HCT116 (cell line): ENCODE measurements around the gene DGKB. TPM values are rescaled to one million over a fixed set of nuclear protein-coding genes. Genes with fewer than 3 reads are reported as not detected.
A peak's percentile ranks its signal among the peaks of the same experiment; 100 is the strongest.

Experiments
- ATAC-seq: fragments of 200-7000 bp; cut with Tn5 transposase; 2 replicates; pipeline ENCODE4 v1.9.1; 2020; ENCODE audit warnings: mild to moderate bottlenecking, moderate library complexity
- BruUV-seq: library from RNA; stranded (reverse); fragments of 400-500 nt; replicated peaks from 2 replicates; lab custom pipeline; 2021; lab: Mats Ljungman, UMichigan
- CTCF ChIA-PET: fragments of 300-600 bp; sonication (Branson Sonifier 250); formaldehyde crosslinking; loops from one replicate; lab custom pipeline; 2021; ENCODE audit warnings: antibody characterized with exemption; lab: Charles Lee
- POLR2A ChIA-PET: fragments of 300-600, 350-600 bp; sonication (Branson Sonifier 250); formaldehyde crosslinking; loops from one replicate; lab custom pipeline; 2021; ENCODE audit warnings: antibody characterized with exemption; lab: Charles Lee
- RAD21 ChIA-PET, 2 experiments: fragments of 300-600 bp; sonication (Branson Sonifier 250); formaldehyde crosslinking; loops; one replicate each; lab custom pipeline; 2023; ENCODE audit warnings: low total read pairs in 2 of 2; ENCODE audit not compliant: uncharacterized antibody in 2 of 2, unreplicated experiment in 2 of 2, low non-redundant PET in 1 of 2; lab: Charles Lee
- DNase-seq: peaks from one replicate; pipeline ENCODE4 v3.0.0-alpha.2; 2010; ENCODE audit warnings: low read depth, low spot score
- H2AFZ ChIP-seq: fragments of 200-600 bp; shearing (Covaris generic), sonication (generic); 2 replicates; pipeline ENCODE4 v1.6.1; 2017; ENCODE audit warnings: low read depth, mixed run types, mixed read lengths, antibody characterized with exemption, low read length; ENCODE audit not compliant: poor library complexity, severe bottlenecking
- H3K27ac ChIP-seq: 2 replicates; pipeline ENCODE4 v1.5.1; 2012; ENCODE audit warnings: low read depth, low read length
- H3K27me3 ChIP-seq: fragments of 200-600 bp; sonication (generic); 2 replicates; pipeline ENCODE4 v1.6.1; 2016; ENCODE audit warnings: mixed run types, low read length, mixed read lengths; ENCODE audit not compliant: insufficient read depth
- H3K36me3 ChIP-seq, 2 experiments: fragments of 200-500 bp in 1 of 2; fragments of 200-600 bp in 1 of 2; sonication (Bioruptor generic) in 1 of 2; sonication (generic) in 1 of 2; 2 replicates each; pipeline versions ENCODE4 v1.5.1 to v1.6.1; 2014 to 2016; ENCODE audit warnings: low read length in 2 of 2, inconsistent platforms in 1 of 2, mixed read lengths in 1 of 2, mixed run types in 1 of 2; ENCODE audit not compliant: insufficient read depth in 2 of 2, control insufficient read depth in 1 of 2
- H3K4me1 ChIP-seq, 2 experiments: fragments of 200-600 bp in 1 of 2; sonication (generic) in 1 of 2; 2 replicates each; pipeline versions ENCODE4 v1.5.1 to v1.6.1; 2012 to 2017; ENCODE audit warnings: low read length in 2 of 2, inconsistent platforms in 1 of 2, mild to moderate bottlenecking in 1 of 2, mixed read lengths in 1 of 2, mixed run types in 1 of 2, moderate library complexity in 1 of 2; ENCODE audit not compliant: insufficient read depth in 2 of 2, control insufficient read depth in 1 of 2
- H3K4me2 ChIP-seq: fragments of 200-600 bp; sonication (generic); 2 replicates; pipeline ENCODE4 v1.6.1; 2017; ENCODE audit warnings: mixed run types, low read length, mixed read lengths
- H3K4me3 ChIP-seq, 2 experiments: fragments of 200-600 bp in 1 of 2; sonication (generic) in 1 of 2; replicated peaks in 1 of 2; 2 replicates each; pipeline ENCODE4 v1.5.1; 2011 to 2016; ENCODE audit warnings: low read length in 2 of 2, control low read depth in 1 of 2, low read depth in 1 of 2, mild to moderate bottlenecking in 1 of 2, mixed read lengths in 1 of 2, mixed run types in 1 of 2
- H3K79me2 ChIP-seq: fragments of 200-600 bp; sonication (generic); 2 replicates; pipeline ENCODE4 v1.6.1; 2017; ENCODE audit warnings: mild to moderate bottlenecking, mixed run types, low read length, moderate library complexity, mixed read lengths; ENCODE audit not compliant: insufficient read depth
- H3K9ac ChIP-seq: fragments of 200-600 bp; sonication (generic); 2 replicates; pipeline ENCODE4 v1.6.1; 2016; ENCODE audit warnings: low read length, mixed read lengths
- H3K9me2 ChIP-seq: fragments of 200-600 bp; sonication (generic), shearing (Covaris generic); 2 replicates; pipeline ENCODE4 v1.6.1; 2017; ENCODE audit warnings: mixed run types, mild to moderate bottlenecking, moderate library complexity; ENCODE audit not compliant: insufficient read depth
- H3K9me3 ChIP-seq, 2 experiments: fragments of 200-500 bp in 1 of 2; fragments of 200-600 bp in 1 of 2; sonication (Bioruptor generic) in 1 of 2; sonication (generic) in 1 of 2; 2 replicates each; pipeline ENCODE4 v1.6.1; 2014 to 2017; ENCODE audit warnings: low read length in 2 of 2, mixed read lengths in 2 of 2, inconsistent platforms in 1 of 2, low read depth in 1 of 2, mild to moderate bottlenecking in 1 of 2, mixed run types in 1 of 2, moderate library complexity in 1 of 2; ENCODE audit not compliant: control insufficient read depth in 1 of 2, insufficient read depth in 1 of 2
- H4K20me1 ChIP-seq: fragments of 200-600 bp; sonication (generic), shearing (Covaris generic); 2 replicates; pipeline ENCODE4 v1.6.1; 2017; ENCODE audit warnings: mixed run types, mild to moderate bottlenecking, moderate library complexity; ENCODE audit not compliant: insufficient read depth
- CEBPB ChIP-seq: IDR thresholded peaks from 2 replicates; pipeline ENCODE4 v1.6.1; 2012; ENCODE audit warnings: low read depth
- EGR1 ChIP-seq: IDR thresholded peaks from 2 replicates; pipeline ENCODE4 v1.6.1; 2012; ENCODE audit warnings: low read depth
- EZH2phosphoT487 ChIP-seq: fragments of 200-600 bp; IDR thresholded peaks from 2 replicates; pipeline ENCODE4 v1.6.1; 2018; ENCODE audit warnings: antibody characterized with exemption, borderline replicate concordance
- FOSL1 ChIP-seq: IDR thresholded peaks from 2 replicates; pipeline ENCODE4 v1.6.1; 2012; ENCODE audit warnings: low read depth
- POLR2AphosphoS5 ChIP-seq: IDR thresholded peaks from 2 replicates; pipeline ENCODE4 v1.6.1; 2011; ENCODE audit warnings: mild to moderate bottlenecking, low read depth, low read length, moderate library complexity
- SIN3A ChIP-seq: IDR thresholded peaks from 2 replicates; pipeline ENCODE4 v1.6.1; 2012; ENCODE audit warnings: low read depth
- SP1 ChIP-seq: IDR thresholded peaks from 2 replicates; pipeline ENCODE4 v1.6.1; 2012; ENCODE audit warnings: low read depth
- intact Hi-C: fragments of 100-400 bp; cut with micrococcal nuclease; formaldehyde crosslinking; loops from 2 replicates; pipeline ENCODE4 v1.10.0; 2022
- total RNA-seq: library from RNA; stranded (reverse); gene quantifications from one replicate; pipeline ENCODE4 v1.2.1, GENCODE V29; 2021; ENCODE audit not compliant: unreplicated experiment
- TF ChIP-seq, protein P1 (sequence below): IDR thresholded peaks from 2 replicates; pipeline ENCODE4 v1.6.1; 2012
- TF ChIP-seq, protein P2 (sequence below): IDR thresholded peaks from 2 replicates; pipeline ENCODE4 v1.6.1; 2012; ENCODE audit warnings: low read depth
- TF ChIP-seq, protein P3 (sequence below): IDR thresholded peaks from 2 replicates; pipeline ENCODE4 v1.6.1; 2011; ENCODE audit warnings: mild to moderate bottlenecking, low read length, moderate library complexity; ENCODE audit not compliant: insufficient replicate concordance; ENCODE audit errors: extremely low read depth

DGKB gene
- total RNA-seq, 1 experiment from 2014 or later, result 0.05 TPM

DNA sequence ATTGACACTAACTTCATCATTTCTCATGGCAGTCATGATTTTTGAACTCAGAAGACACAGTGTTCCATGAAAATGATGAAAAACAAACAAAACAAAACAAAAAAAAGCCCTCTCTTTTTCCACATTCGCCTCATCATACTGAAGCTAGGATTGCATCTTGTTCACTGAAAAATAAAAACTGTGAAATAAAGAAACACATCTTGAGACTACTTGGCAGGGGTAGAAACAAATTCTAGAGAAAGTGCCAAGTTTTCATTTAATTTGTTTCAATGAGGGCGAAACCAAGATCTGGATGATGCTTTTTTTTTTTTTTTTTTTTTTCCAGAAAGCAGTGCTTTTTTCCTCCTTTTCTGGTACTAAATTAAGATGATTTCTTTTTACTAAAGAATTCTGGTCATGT is 562.7 kb downstream of the DGKB start:
- RAD21 ChIA-PET, result no interaction called here
- Histone ChIP-seq H3K79me2 (no peaks in the 10 kb centered on the region), H3K4me3 (no peak overlapping the region), H4K20me1 (no peaks in the 10 kb centered on the region), H3K9ac (no peak overlapping the region), H3K4me2 (no peak overlapping the region), H3K27me3 (no peaks in the 10 kb centered on the region), H3K9me2 (no peaks in the 10 kb centered on the region), H3K9me3 (no peaks in the 10 kb centered on the region), H2AFZ (no peak overlapping the region), H3K27ac (no peak overlapping the region), H3K4me1 (no peaks in the 10 kb centered on the region), H3K36me3 (no peaks in the 10 kb centered on the region)
- TF ChIP-seq, protein P1, sequence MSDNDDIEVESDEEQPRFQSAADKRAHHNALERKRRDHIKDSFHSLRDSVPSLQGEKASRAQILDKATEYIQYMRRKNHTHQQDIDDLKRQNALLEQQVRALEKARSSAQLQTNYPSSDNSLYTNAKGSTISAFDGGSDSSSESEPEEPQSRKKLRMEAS, result no peak
- TF ChIP-seq, protein P2, sequence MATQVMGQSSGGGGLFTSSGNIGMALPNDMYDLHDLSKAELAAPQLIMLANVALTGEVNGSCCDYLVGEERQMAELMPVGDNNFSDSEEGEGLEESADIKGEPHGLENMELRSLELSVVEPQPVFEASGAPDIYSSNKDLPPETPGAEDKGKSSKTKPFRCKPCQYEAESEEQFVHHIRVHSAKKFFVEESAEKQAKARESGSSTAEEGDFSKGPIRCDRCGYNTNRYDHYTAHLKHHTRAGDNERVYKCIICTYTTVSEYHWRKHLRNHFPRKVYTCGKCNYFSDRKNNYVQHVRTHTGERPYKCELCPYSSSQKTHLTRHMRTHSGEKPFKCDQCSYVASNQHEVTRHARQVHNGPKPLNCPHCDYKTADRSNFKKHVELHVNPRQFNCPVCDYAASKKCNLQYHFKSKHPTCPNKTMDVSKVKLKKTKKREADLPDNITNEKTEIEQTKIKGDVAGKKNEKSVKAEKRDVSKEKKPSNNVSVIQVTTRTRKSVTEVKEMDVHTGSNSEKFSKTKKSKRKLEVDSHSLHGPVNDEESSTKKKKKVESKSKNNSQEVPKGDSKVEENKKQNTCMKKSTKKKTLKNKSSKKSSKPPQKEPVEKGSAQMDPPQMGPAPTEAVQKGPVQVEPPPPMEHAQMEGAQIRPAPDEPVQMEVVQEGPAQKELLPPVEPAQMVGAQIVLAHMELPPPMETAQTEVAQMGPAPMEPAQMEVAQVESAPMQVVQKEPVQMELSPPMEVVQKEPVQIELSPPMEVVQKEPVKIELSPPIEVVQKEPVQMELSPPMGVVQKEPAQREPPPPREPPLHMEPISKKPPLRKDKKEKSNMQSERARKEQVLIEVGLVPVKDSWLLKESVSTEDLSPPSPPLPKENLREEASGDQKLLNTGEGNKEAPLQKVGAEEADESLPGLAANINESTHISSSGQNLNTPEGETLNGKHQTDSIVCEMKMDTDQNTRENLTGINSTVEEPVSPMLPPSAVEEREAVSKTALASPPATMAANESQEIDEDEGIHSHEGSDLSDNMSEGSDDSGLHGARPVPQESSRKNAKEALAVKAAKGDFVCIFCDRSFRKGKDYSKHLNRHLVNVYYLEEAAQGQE, result no peak
- TF ChIP-seq EGR1 (no peak), FOSL1 (no peak), POLR2AphosphoS5 (no peak), EZH2phosphoT487 (no peak), SP1 (no peak)
- ATAC-seq (no peak), DNase-seq (no peak)
- no TSS peak for BruUV-seq
- POLR2A ChIA-PET, result no interaction called here
- intact Hi-C loops, result no loop called here
- CTCF ChIA-PET, result no interaction called here

DNA sequence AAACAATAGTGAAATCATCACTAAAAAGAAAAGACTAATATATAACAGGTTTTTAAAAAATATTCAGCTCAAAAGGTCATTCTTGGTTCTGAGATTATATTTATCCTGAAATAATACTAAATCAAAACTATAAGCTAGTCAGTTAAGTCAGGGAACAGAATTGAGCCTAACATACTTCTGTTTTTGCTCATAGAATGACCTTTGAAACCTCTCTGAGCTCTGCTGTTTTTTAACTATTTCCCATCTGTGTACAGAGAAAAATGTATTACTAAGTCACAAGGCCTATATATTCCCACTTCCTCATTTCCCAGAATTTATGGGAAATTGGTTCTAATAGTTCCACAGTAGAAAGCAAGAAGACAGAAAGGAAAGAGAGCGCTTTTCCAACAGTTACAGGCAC is 566.3 kb downstream of the DGKB start:
- H3K4me3 ChIP-seq, result no peak overlapping the region
- ChIA-PET RAD21 (no interaction called here), CTCF (no interaction called here), POLR2A (no interaction called here)
- intact Hi-C loops, result no loop called here
- no peak for DNase-seq
- H3K27ac ChIP-seq, result no peak overlapping the region
- no peaks in the 10 kb centered on the region for H3K36me3 ChIP-seq
- H3K4me2 ChIP-seq, result no peak overlapping the region
- peak overlapping the region; percentile 55 for H2AFZ ChIP-seq
- H3K9me2 ChIP-seq, result no peaks in the 10 kb centered on the region
- H3K4me1 ChIP-seq, result no peaks in the 10 kb centered on the region
- H3K79me2 ChIP-seq, result no peaks in the 10 kb centered on the region
- H3K9ac ChIP-seq, result no peak overlapping the region
- no TSS peak for BruUV-seq
- H4K20me1 ChIP-seq, result no peaks in the 10 kb centered on the region
- ATAC-seq, result no peak
- no peaks in the 10 kb centered on the region for H3K27me3 ChIP-seq
- H3K9me3 ChIP-seq, result no peaks in the 10 kb centered on the region
- TF ChIP-seq, protein P2, result no peak
- TF ChIP-seq, protein P3, sequence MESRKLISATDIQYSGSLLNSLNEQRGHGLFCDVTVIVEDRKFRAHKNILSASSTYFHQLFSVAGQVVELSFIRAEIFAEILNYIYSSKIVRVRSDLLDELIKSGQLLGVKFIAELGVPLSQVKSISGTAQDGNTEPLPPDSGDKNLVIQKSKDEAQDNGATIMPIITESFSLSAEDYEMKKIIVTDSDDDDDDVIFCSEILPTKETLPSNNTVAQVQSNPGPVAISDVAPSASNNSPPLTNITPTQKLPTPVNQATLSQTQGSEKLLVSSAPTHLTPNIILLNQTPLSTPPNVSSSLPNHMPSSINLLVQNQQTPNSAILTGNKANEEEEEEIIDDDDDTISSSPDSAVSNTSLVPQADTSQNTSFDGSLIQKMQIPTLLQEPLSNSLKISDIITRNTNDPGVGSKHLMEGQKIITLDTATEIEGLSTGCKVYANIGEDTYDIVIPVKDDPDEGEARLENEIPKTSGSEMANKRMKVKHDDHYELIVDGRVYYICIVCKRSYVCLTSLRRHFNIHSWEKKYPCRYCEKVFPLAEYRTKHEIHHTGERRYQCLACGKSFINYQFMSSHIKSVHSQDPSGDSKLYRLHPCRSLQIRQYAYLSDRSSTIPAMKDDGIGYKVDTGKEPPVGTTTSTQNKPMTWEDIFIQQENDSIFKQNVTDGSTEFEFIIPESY, result no peak
- TF ChIP-seq CEBPB (no peak), SIN3A (no peak)
